ENCODE results near the gene IRS2.

- TF ChIP-seq CTCF (IDR thresholded peaks at IDR 0.05 in 2 of 3, conservative IDR thresholded peaks at IDR 0.05 in 1 of 3; ENCODE audit: borderline replicate concordance in 1 of 3, insufficient read depth in 1 of 3, low read depth in 2 of 3, low read length in 2 of 3): no peak
- TF ChIP-seq POLR2A (IDR thresholded peaks at IDR 0.05; ENCODE audit: borderline replicate concordance, extremely low read depth, insufficient read depth, insufficient read length): no peak
- TF ChIP-seq EZH2 (IDR thresholded peaks at IDR 0.05): no peak
Observed at GRCh38 chr13:109812382-109812781, 26.0 kb upstream of the IRS2 start.
